Head of caudate nucleus (tissue), 42 donors: ENCODE results near the gene SORCS3.

ENCODE experiments used
- DNase-seq, 42 donors: peaks; one replicate each; pipeline versions ENCODE4 v3.0.0 to v3.0.0-alpha.2; 2020 to 2021; ENCODE audit warnings: mixed read lengths in 7 of 42
- intact Hi-C: fragments of 100-400 bp; cut with DNase I; formaldehyde crosslinking; loops from one replicate; pipeline ENCODE4 v1.15.0; 2022

Gene SORCS3

GRCh38 chr10:105102977-105103376 is 461.9 kb downstream of the SORCS3 start:
- no peak for DNase-seq
- intact Hi-C loops = no loop called here

- DNase-seq = no peak
- intact Hi-C loops = no loop called here
Observed at GRCh38 chr10:105104297-105104696, 463.2 kb downstream of the SORCS3 start.

GRCh38 chr10:105109164-105109563 is 468.1 kb downstream of the SORCS3 start:
- no peak for DNase-seq
- intact Hi-C loops = no loop called here

- DNase-seq = no peak
- intact Hi-C loops = no loop called here
Observed at GRCh38 chr10:105112862-105113261, 471.8 kb downstream of the SORCS3 start.

GRCh38 chr10:105113666-105114065 is 472.6 kb downstream of the SORCS3 start:
- no peak for DNase-seq
- intact Hi-C loops = no loop called here

- no peak for DNase-seq
- intact Hi-C loops = no loop called here
Observed at GRCh38 chr10:105121743-105122142, 480.7 kb downstream of the SORCS3 start.

GRCh38 chr10:105128111-105128510 is 487.0 kb downstream of the SORCS3 start:
- DNase-seq = no peak
- intact Hi-C loops = no loop called here

- peak in 8 of 42 donors; percentile 3 to 28 (median 16) for DNase-seq
- intact Hi-C loops = no loop called here
Observed at GRCh38 chr10:105138358-105138757, 497.3 kb downstream of the SORCS3 start.

GRCh38 chr10:105139363-105139896 is 498.3 kb downstream of the SORCS3 start:
- DNase-seq = no peak
- intact Hi-C loops = no loop called here

- no peak for DNase-seq
- intact Hi-C loops = no loop called here
Observed at GRCh38 chr10:105140600-105140999, 499.5 kb downstream of the SORCS3 start.

GRCh38 chr10:105145711-105146110 is 504.6 kb downstream of the SORCS3 start:
- DNase-seq = no peak

GRCh38 chr10:105146436-105146835 is 505.3 kb downstream of the SORCS3 start:
- DNase-seq = no peak
- intact Hi-C loops = no loop called here

More at GRCh38 chr10:105145711-105146110, 504.6 kb downstream of the SORCS3 start:
- intact Hi-C loops = no loop called here

- no peak for DNase-seq
- intact Hi-C loops = no loop called here
Observed at GRCh38 chr10:105148456-105148855, 507.4 kb downstream of the SORCS3 start.

- DNase-seq = no peak
- intact Hi-C loops = no loop called here
Observed at GRCh38 chr10:105148921-105149320, 507.8 kb downstream of the SORCS3 start.

- no peak for DNase-seq
- intact Hi-C loops = no loop called here
Observed at GRCh38 chr10:105149371-105149891, 508.3 kb downstream of the SORCS3 start.

GRCh38 chr10:105150259-105150880 is 509.3 kb downstream of the SORCS3 start:
- no peak for DNase-seq

GRCh38 chr10:105154736-105155135 is 513.6 kb downstream of the SORCS3 start:
- DNase-seq = no peak
- intact Hi-C loops = no loop called here

More at GRCh38 chr10:105150259-105150880, 509.3 kb downstream of the SORCS3 start:
- intact Hi-C loops = no loop called here

- DNase-seq = no peak
- intact Hi-C loops = no loop called here
Observed at GRCh38 chr10:105159268-105159667, 518.2 kb downstream of the SORCS3 start.

GRCh38 chr10:105161149-105161548 is 520.1 kb downstream of the SORCS3 start:
- intact Hi-C loops = no loop called here
- DNase-seq = no peak

- DNase-seq = peak in 4 of 42 donors; percentile 9 to 33 (median 22)
- intact Hi-C loops = no loop called here
Observed at GRCh38 chr10:105161767-105162166, 520.7 kb downstream of the SORCS3 start.

- no peak for DNase-seq
- intact Hi-C loops = no loop called here
Observed at GRCh38 chr10:105170521-105170920, 529.4 kb downstream of the SORCS3 start.
